Keratinocyte (primary cell): ENCODE measurements around the gene ADRA1B. TPM values are rescaled to one million over a fixed set of nuclear protein-coding genes. Genes with fewer than 3 reads are reported as not detected.

Source experiments
- DNase-seq: peaks from one replicate; pipeline ENCODE4 v3.0.0-alpha.2; 2011; ENCODE audit warnings: low read depth, missing footprints, low spot score
- FAIRE-seq: peaks from 2 replicates; lab custom pipeline; 2011; peaks lifted over from hg19 to GRCh38; lab: Jason Lieb, UNC
- H2AFZ ChIP-seq: 2 replicates; pipeline ENCODE4 v1.6.0; 2012; ENCODE audit warnings: low read length, control low read depth, inconsistent platforms; ENCODE audit not compliant: control insufficient read depth
- H3K27ac ChIP-seq: 2 replicates; pipeline ENCODE4 v1.5.1; 2011; ENCODE audit warnings: low read length; ENCODE audit not compliant: control insufficient read depth, insufficient read depth
- H3K27me3 ChIP-seq: 3 replicates; pipeline ENCODE4 v1.6.0; 2011; ENCODE audit warnings: low read length; ENCODE audit not compliant: control insufficient read depth, insufficient read depth; ENCODE audit errors: extremely low read depth
- H3K36me3 ChIP-seq, 2 experiments: 2 replicates in 1 of 2; 3 replicates in 1 of 2; pipeline ENCODE4 v1.5.1; 2011; ENCODE audit warnings: low read length in 2 of 2, mild to moderate bottlenecking in 1 of 2; ENCODE audit not compliant: control insufficient read depth in 2 of 2, insufficient read depth in 2 of 2; ENCODE audit errors: extremely low read depth in 1 of 2
- H3K4me1 ChIP-seq: 3 replicates; pipeline ENCODE4 v1.5.1; 2011; ENCODE audit warnings: low read length; ENCODE audit not compliant: control insufficient read depth, insufficient read depth; ENCODE audit errors: extremely low read depth
- H3K4me2 ChIP-seq: 3 replicates; pipeline ENCODE4 v1.6.0; 2011; ENCODE audit warnings: low read depth, low read length; ENCODE audit not compliant: control insufficient read depth, insufficient read depth; ENCODE audit errors: extremely low read depth
- H3K4me3 ChIP-seq, 3 experiments: fragments of 200-600 bp in 1 of 3; sonication (generic) in 1 of 3; 2 replicates in 2 of 3; 3 replicates in 1 of 3; pipeline ENCODE4 v1.5.1; 2011 to 2016; ENCODE audit warnings: low read length in 3 of 3, mild to moderate bottlenecking in 3 of 3, control low read depth in 2 of 3, inconsistent platforms in 1 of 3, low read depth in 1 of 3, mixed read lengths in 1 of 3, mixed run types in 1 of 3, moderate library complexity in 1 of 3; ENCODE audit not compliant: control insufficient read depth in 2 of 3, insufficient read depth in 2 of 3; ENCODE audit errors: extremely low read depth in 1 of 3
- H3K79me2 ChIP-seq: 2 replicates; pipeline ENCODE4 v1.6.0; 2012; ENCODE audit warnings: low read length; ENCODE audit not compliant: control insufficient read depth, insufficient read depth
- H3K9ac ChIP-seq: 3 replicates; pipeline ENCODE4 v1.6.0; 2011; ENCODE audit warnings: low read length; ENCODE audit not compliant: control insufficient read depth, insufficient read depth; ENCODE audit errors: extremely low read depth
- H3K9me1 ChIP-seq: 3 replicates; pipeline ENCODE4 v1.6.0; 2011; ENCODE audit warnings: low read length; ENCODE audit not compliant: control insufficient read depth, insufficient read depth; ENCODE audit errors: extremely low read depth
- H3K9me3 ChIP-seq: 2 replicates; pipeline ENCODE4 v1.5.1; 2012; ENCODE audit warnings: low read depth, low read length; ENCODE audit not compliant: control insufficient read depth
- H4K20me1 ChIP-seq: 3 replicates; pipeline ENCODE4 v1.6.0; 2011; ENCODE audit warnings: low read length; ENCODE audit not compliant: control insufficient read depth, insufficient read depth; ENCODE audit errors: extremely low read depth
- CTCF ChIP-seq, 3 experiments: IDR thresholded peaks in 1 of 3; conservative IDR thresholded peaks in 1 of 3; optimal IDR thresholded peaks in 1 of 3; 2 replicates in 2 of 3; 3 replicates in 1 of 3; pipeline versions ENCODE3 to v1.5.1; 2011; ENCODE audit warnings: low read length in 3 of 3, mild to moderate bottlenecking in 3 of 3, moderate library complexity in 2 of 3, control low read depth in 1 of 3, inconsistent platforms in 1 of 3; ENCODE audit not compliant: insufficient read depth in 2 of 3; ENCODE audit errors: extremely low read depth in 1 of 3
- EZH2 ChIP-seq: IDR thresholded peaks from one replicate; pipeline ENCODE4 v1.6.1; 2012; ENCODE audit warnings: inconsistent platforms, mild to moderate bottlenecking, low read length, moderate library complexity
- dilution Hi-C: fragments of 300-500 bp; cut with MboI; formaldehyde crosslinking; loops from one replicate; pipeline ENCODE4 v1.7.0; 2020; ENCODE audit warnings: low sequenced_read_pairs; ENCODE audit not compliant: extremely low pct_ligation_motif_present
- polyA plus RNA-seq, 5 experiments: library from polyadenylated mRNA; depleted of rRNA in 3 of 5; stranded (reverse) in 3 of 5; stranded (forward) in 1 of 5; unstranded in 1 of 5; fragments of >200 nt; gene quantifications; 1 replicate in 1 of 5; 2 replicates in 3 of 5; 3 replicates in 1 of 5; pipeline versions ENCODE4 v1.2.1 to v1.2.3, GENCODE V29; 2011 to 2012; ENCODE audit warnings: missing spikeins in 2 of 5, low read depth in 1 of 5, low replicate concordance in 1 of 5

ADRA1B gene
- polyA plus RNA-seq, 1 donor (not counting 4 experiments of a cell fraction or from before 2014, with no cell fraction given), result 0.18 TPM

DNA sequence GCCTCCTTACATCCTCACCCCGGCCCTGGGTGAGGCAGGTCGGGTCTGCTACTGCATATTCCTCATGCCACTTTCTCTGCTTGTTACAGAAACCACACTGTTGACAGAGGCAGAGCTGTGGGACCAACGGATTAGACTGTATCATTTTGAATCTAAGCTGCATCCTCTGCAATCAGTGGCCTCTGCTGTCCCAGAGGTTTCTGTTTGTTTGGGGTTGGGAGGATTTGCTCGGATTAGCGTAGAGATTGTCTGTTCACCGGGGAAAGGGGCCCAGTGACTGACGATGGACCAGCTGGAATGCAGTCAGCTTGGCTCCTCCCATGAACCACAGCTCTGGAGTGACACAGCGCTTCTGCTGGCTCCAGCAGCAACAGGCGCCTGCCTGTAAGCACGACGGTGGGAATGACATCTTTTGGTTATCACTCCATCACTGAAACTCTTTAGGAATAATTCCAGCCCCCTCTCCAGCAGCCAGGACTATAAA lies 37.3 kb upstream of the ADRA1B start:
- H3K9me1 ChIP-seq, result no peaks in the 10 kb centered on the region
- peaks cover 23% of the 10 kb centered on the region for H3K4me1 ChIP-seq
- no peak overlapping the region for H3K9ac ChIP-seq
- H3K4me3 ChIP-seq, result no peak overlapping the region
- H3K27ac ChIP-seq, result no peak overlapping the region
- no peaks in the 10 kb centered on the region for H4K20me1 ChIP-seq
- peak overlapping the region; percentile 41 for H2AFZ ChIP-seq
- dilution Hi-C loops, result no loop called here
- DNase-seq, result no peak
- H3K9me3 ChIP-seq, result no peaks in the 10 kb centered on the region
- no peaks in the 10 kb centered on the region for H3K79me2 ChIP-seq
- no peaks in the 10 kb centered on the region for H3K27me3 ChIP-seq
- no peak for TF ChIP-seq EZH2
- TF ChIP-seq CTCF (optimal IDR thresholded peaks at IDR 0.05 in 1 of 3, IDR thresholded peaks at IDR 0.05 in 1 of 3, conservative IDR thresholded peaks at IDR 0.05 in 1 of 3; ENCODE audit: extremely low read depth in 1 of 3, insufficient read depth in 2 of 3, low read length in 3 of 3), result peak in 1 of 3 experiments; percentile 35
- FAIRE-seq, result peak; percentile 92
- H3K4me2 ChIP-seq, result peak overlapping the region; percentile 31
- H3K36me3 ChIP-seq, result no peaks in the 10 kb centered on the region

DNA sequence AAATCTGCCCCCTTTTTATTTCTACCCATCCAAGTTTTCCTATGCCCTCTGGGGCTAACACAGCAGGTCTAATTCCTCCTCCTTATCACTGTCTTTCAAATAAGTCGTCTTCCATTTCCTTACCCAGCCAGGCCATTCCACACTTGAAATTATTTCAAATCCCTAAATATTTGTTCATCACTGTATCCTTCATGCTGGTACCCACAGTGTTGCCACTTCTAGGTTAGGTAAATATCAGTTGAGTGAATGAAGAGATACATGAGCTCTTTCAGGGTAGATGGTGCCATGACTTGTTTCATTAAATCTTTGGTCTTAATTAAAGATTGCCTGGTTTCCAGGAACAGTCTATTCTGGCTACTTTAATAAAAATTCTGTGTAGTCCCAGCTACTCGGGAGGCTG lies 35.6 kb upstream of the ADRA1B start:
- Histone ChIP-seq H3K9me1 (no peaks in the 10 kb centered on the region), H3K27ac (no peak overlapping the region), H2AFZ (no peak overlapping the region), H3K9me3 (no peaks in the 10 kb centered on the region), H3K27me3 (no peaks in the 10 kb centered on the region), H3K79me2 (no peaks in the 10 kb centered on the region), H3K4me1 (peaks cover 24% of the 10 kb centered on the region), H4K20me1 (no peaks in the 10 kb centered on the region), H3K4me3 (no peak overlapping the region), H3K4me2 (no peak overlapping the region), H3K9ac (no peak overlapping the region), H3K36me3 (no peaks in the 10 kb centered on the region)
- TF ChIP-seq EZH2 (no peak), CTCF (optimal IDR thresholded peaks at IDR 0.05 in 1 of 3, IDR thresholded peaks at IDR 0.05 in 1 of 3, conservative IDR thresholded peaks at IDR 0.05 in 1 of 3; ENCODE audit: extremely low read depth in 1 of 3, insufficient read depth in 2 of 3, low read length in 3 of 3) (no peak)
- no peak for FAIRE-seq
- no peak for DNase-seq
- dilution Hi-C loops, result no loop called here
